ENCODE data around the gene SEC61A2. TPM values are rescaled to one million over a fixed set of nuclear protein-coding genes. Genes with fewer than 3 reads are reported as not detected.

The SEC61A2 gene
- total RNA-seq, 4 donors from 2014 or later = 3.8 to 23.0 (median 16.2) TPM

DNA sequence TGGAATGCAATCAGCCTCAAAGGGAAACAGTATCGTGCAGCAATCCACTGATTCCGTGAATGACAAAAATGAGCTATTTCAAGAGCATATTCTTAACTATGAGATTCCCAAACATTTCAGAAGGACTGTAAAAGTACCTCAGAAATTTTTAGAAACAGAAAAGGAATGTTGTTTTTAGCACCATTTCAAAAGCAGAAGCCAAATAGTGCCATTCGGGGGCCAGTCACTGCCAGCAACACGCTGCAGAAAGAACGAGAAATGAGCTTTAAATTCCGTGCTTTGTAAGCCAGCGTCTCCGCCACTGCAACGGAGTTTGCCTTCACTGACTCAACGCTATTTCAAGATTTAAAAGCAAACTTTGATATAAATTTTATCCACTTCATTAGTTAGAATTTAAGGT, 59.9 kb downstream of the SEC61A2 start:
- intact Hi-C loops (cut with DNase I; ENCODE audit: low total_unique reads) = no loop called here
- H3K27me3 ChIP-seq = no peaks in the 10 kb centered on the region
- no peak for TF ChIP-seq POLR2A (IDR thresholded peaks at IDR 0.05)
- TF ChIP-seq, protein P1, sequence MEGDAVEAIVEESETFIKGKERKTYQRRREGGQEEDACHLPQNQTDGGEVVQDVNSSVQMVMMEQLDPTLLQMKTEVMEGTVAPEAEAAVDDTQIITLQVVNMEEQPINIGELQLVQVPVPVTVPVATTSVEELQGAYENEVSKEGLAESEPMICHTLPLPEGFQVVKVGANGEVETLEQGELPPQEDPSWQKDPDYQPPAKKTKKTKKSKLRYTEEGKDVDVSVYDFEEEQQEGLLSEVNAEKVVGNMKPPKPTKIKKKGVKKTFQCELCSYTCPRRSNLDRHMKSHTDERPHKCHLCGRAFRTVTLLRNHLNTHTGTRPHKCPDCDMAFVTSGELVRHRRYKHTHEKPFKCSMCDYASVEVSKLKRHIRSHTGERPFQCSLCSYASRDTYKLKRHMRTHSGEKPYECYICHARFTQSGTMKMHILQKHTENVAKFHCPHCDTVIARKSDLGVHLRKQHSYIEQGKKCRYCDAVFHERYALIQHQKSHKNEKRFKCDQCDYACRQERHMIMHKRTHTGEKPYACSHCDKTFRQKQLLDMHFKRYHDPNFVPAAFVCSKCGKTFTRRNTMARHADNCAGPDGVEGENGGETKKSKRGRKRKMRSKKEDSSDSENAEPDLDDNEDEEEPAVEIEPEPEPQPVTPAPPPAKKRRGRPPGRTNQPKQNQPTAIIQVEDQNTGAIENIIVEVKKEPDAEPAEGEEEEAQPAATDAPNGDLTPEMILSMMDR (IDR thresholded peaks at IDR 0.05) = no peak
- DNase-seq = no peak
- H3K4me1 ChIP-seq = peaks cover 0 to 11% of the 10 kb centered on the region in 2 donors
- H3K4me3 ChIP-seq = no peak overlapping the region
- H3K9me3 ChIP-seq = no peaks in the 10 kb centered on the region
- H3K27ac ChIP-seq = no peak overlapping the region
- no peaks in the 10 kb centered on the region for H3K36me3 ChIP-seq

DNA sequence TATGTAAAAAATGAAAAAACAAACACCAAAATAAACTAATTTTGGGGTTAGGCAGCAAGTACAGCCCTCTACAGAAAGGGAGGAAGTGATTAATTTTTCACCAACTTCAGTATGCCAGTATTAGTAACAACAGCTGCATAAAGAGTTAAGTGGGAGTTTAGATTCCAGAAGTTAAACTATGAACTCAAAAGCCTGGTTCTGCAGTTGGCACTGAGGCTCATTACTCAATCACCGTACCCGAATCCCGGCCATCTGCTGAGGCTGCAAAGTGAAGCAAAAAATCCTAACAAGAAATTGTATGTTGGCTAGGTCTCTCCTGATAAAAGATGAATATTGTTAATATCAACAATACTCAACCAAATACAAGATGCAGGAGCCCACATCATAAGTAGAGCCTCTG, 62.2 kb downstream of the SEC61A2 start:
- DNase-seq = no peak
- no peaks in the 10 kb centered on the region for H3K27me3 ChIP-seq
- no peak overlapping the region for H3K27ac ChIP-seq
- no peak overlapping the region for H3K4me3 ChIP-seq
- H3K9me3 ChIP-seq = no peaks in the 10 kb centered on the region
- no peaks in the 10 kb centered on the region for H3K36me3 ChIP-seq
- H3K4me1 ChIP-seq = peaks cover 0 to 11% of the 10 kb centered on the region in 2 donors
- intact Hi-C loops (cut with DNase I; ENCODE audit: low total_unique reads) = no loop called here
- TF ChIP-seq, protein P1 (IDR thresholded peaks at IDR 0.05) = no peak
- TF ChIP-seq POLR2A (IDR thresholded peaks at IDR 0.05) = no peak

DNA sequence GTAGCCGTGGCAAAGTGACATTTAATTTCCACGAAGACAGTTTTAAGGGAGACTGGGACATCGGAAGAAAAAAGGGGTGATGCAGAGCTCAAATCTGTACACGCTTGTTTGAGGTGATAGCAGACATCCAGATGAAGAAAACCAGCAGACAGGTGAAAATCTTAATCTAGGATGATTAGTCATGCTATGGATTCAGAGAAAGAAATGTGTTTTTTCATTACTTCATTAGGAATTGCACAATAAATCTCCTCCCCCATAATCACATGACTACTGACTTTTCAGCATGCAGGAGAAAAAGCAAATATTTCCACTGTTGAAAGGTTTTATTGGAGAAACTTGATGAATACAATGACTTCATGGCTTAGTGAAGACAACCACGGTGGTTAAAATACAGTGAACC, 63.7 kb downstream of the SEC61A2 start:
- intact Hi-C loops (cut with DNase I; ENCODE audit: low total_unique reads) = no loop called here
- Histone ChIP-seq H3K27ac (no peak overlapping the region), H3K4me3 (no peak overlapping the region), H3K9me3 (no peaks in the 10 kb centered on the region), H3K4me1 (peaks cover 0 to 11% of the 10 kb centered on the region in 2 donors), H3K27me3 (no peaks in the 10 kb centered on the region), H3K36me3 (no peaks in the 10 kb centered on the region)
- TF ChIP-seq, protein P1 (IDR thresholded peaks at IDR 0.05) = no peak
- no peak for TF ChIP-seq POLR2A (IDR thresholded peaks at IDR 0.05)
- no peak for DNase-seq

DNA sequence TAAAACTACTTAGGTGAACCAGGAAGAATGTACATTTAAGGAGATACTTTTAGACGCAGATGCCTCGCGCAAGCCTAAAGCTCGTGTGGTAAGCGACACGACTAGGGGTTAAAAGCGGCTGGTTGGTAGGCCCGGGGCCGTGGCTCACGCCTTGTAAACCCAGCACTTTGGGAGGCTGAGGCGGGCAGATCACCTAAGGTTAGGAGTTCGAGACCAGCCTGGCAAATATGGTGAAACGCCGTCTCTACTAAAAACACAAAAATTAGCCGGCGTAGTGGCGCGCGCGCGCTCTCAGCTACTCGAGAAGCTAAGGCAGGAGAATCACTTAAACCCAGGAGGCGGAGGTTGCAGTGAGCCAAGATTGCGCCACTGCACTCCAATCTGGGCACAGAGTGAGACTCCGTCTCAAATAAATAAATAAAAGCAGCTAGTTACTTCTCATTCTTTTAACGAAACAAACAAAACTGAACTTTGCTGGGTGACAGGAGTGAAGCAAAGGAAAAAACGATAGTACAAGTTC, 65.3 kb downstream of the SEC61A2 start:
- H3K4me1 ChIP-seq = peaks cover 0 to 11% of the 10 kb centered on the region in 2 donors
- no peaks in the 10 kb centered on the region for H3K36me3 ChIP-seq
- H3K27ac ChIP-seq = peak overlapping the region; percentile 95 to 97
- DNase-seq = peak; percentile 24 to 49
- intact Hi-C loops (cut with DNase I; ENCODE audit: low total_unique reads) = no loop called here
- H3K27me3 ChIP-seq = no peaks in the 10 kb centered on the region
- peak overlapping the region; percentile 88 to 89 for H3K4me3 ChIP-seq
- TF ChIP-seq, protein P1 (IDR thresholded peaks at IDR 0.05) = no peak
- no peak for TF ChIP-seq POLR2A (IDR thresholded peaks at IDR 0.05)
- H3K9me3 ChIP-seq = no peaks in the 10 kb centered on the region

DNA sequence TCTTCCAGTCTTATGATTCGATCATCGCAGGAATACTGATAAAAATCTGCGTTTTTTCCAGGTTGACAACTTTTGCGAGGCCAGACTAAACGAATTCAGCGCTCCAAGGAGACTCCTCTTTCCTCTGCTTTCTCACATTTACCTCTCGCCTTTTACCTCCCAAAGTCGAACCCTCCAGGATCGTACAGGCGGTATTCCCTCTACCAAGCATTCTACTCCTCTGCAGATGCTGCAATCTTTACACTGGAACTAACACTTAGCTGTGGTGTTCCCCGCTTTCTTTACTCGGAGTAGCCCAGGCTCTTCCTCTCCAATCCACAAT, 65.8 kb downstream of the SEC61A2 start:
- TF ChIP-seq POLR2A (IDR thresholded peaks at IDR 0.05) = no peak
- TF ChIP-seq, protein P1 (IDR thresholded peaks at IDR 0.05) = no peak
- no peaks in the 10 kb centered on the region for H3K27me3 ChIP-seq
- peak overlapping the region; percentile 88 to 89 for H3K4me3 ChIP-seq
- peaks cover 0 to 11% of the 10 kb centered on the region in 2 donors for H3K4me1 ChIP-seq
- DNase-seq = no peak
- intact Hi-C loops (cut with DNase I; ENCODE audit: low total_unique reads) = no loop called here
- no peaks in the 10 kb centered on the region for H3K9me3 ChIP-seq
- H3K27ac ChIP-seq = peak overlapping the region; percentile 95 to 97
- H3K36me3 ChIP-seq = no peaks in the 10 kb centered on the region

Measured in uterus (tissue), 4 donors.